Loucy (cell line): ENCODE data around the gene ATG16L2.

Experiments
- H2AFZ ChIP-seq: fragments of 200-600 bp; sonication (generic); 2 replicates; pipeline ENCODE4 v1.6.0; 2016; ENCODE audit warnings: antibody characterized with exemption, mild to moderate bottlenecking, low read length, moderate library complexity
- H3F3A ChIP-seq: fragments of 200-600 bp; 2 replicates; pipeline ENCODE4 v1.6.0; 2016; ENCODE audit warnings: antibody characterized with exemption, low read depth, mild to moderate bottlenecking
- H3K27me3 ChIP-seq: fragments of 200-600 bp; sonication (generic); 2 replicates; pipeline ENCODE4 v1.6.1; 2014; ENCODE audit warnings: low read length, mild to moderate bottlenecking; ENCODE audit not compliant: insufficient read depth, poor library complexity, severe bottlenecking
- H3K36me3 ChIP-seq: fragments of 200-600 bp; sonication (generic); 2 replicates; pipeline ENCODE4 v1.6.1; 2016; ENCODE audit warnings: low read length; ENCODE audit not compliant: insufficient read depth
- H3K4me1 ChIP-seq: fragments of 200-600 bp; sonication (generic); 2 replicates; pipeline ENCODE4 v1.5.1; 2014; ENCODE audit warnings: low read length, mild to moderate bottlenecking; ENCODE audit not compliant: insufficient read depth, poor library complexity, severe bottlenecking
- H3K4me2 ChIP-seq: fragments of 200-600 bp; sonication (generic); 2 replicates; pipeline ENCODE4 v1.6.0; 2014; ENCODE audit warnings: antibody characterized with exemption, low read length, low read depth, mild to moderate bottlenecking; ENCODE audit not compliant: poor library complexity, severe bottlenecking
- H3K4me3 ChIP-seq: fragments of 200-600 bp; sonication (generic); 2 replicates; pipeline ENCODE4 v1.5.1; 2014; ENCODE audit warnings: low read length, mild to moderate bottlenecking, mixed read lengths; ENCODE audit not compliant: poor library complexity, severe bottlenecking
- H3K79me2 ChIP-seq: fragments of 200-600 bp; sonication (generic); 2 replicates; pipeline ENCODE4 v1.6.1; 2014; ENCODE audit warnings: low read length; ENCODE audit not compliant: insufficient read depth
- H3K9ac ChIP-seq: fragments of 200-600 bp; sonication (generic); 2 replicates; pipeline ENCODE4 v1.6.0; 2014; ENCODE audit warnings: mild to moderate bottlenecking, low read depth, low read length, moderate library complexity; ENCODE audit not compliant: poor library complexity, severe bottlenecking
- H3K9me2 ChIP-seq: fragments of 200-600 bp; sonication (generic); replicated peaks from 2 replicates; pipeline ENCODE4 v1.6.1; 2016; ENCODE audit warnings: low read depth, low read length, mixed read lengths
- H3K9me3 ChIP-seq: fragments of 200-600 bp; sonication (generic); 2 replicates; pipeline ENCODE4 v1.6.1; 2014; ENCODE audit warnings: mild to moderate bottlenecking, antibody characterized with exemption, low read length, low read depth; ENCODE audit not compliant: insufficient read depth
- H4K20me1 ChIP-seq: fragments of 200-600 bp; sonication (generic); 2 replicates; pipeline ENCODE4 v1.6.0; 2014; ENCODE audit warnings: antibody characterized with exemption, low read length, mild to moderate bottlenecking; ENCODE audit not compliant: insufficient read depth, poor library complexity, severe bottlenecking
- EZH2phosphoT487 ChIP-seq: fragments of 200-600 bp; IDR thresholded peaks from 2 replicates; pipeline ENCODE4 v1.6.1; 2018; ENCODE audit warnings: antibody characterized with exemption, mild to moderate bottlenecking, moderate library complexity, borderline replicate concordance
- TF ChIP-seq, protein P1 (sequence below): fragments of 200-600 bp; sonication (generic); conservative IDR thresholded peaks from 2 replicates; pipeline ENCODE4 v1.5.1; 2014; ENCODE audit warnings: mild to moderate bottlenecking, antibody characterized with exemption, low read length

Gene ATG16L2

GRCh38 chr11:72782081-72782920 lies 31.9 kb upstream of the ATG16L2 start:
- no peaks in the 10 kb centered on the region for H3K36me3 ChIP-seq
- peak overlapping the region; percentile 69 for H3K4me2 ChIP-seq
- no peaks in the 10 kb centered on the region for H3K27me3 ChIP-seq
- H3K9ac ChIP-seq = peak overlapping the region; percentile 13
- H3K4me3 ChIP-seq = peak overlapping the region; percentile 62
- H2AFZ ChIP-seq = 0 out of 2 replicates have a peak overlapping the region, but pooled peaks have one; percentile 33
- no peaks in the 10 kb centered on the region for H4K20me1 ChIP-seq
- H3K4me1 ChIP-seq = peaks cover 20% of the 10 kb centered on the region
- no peaks in the 10 kb centered on the region for H3F3A ChIP-seq
- TF ChIP-seq EZH2phosphoT487 = no peak
- TF ChIP-seq, protein P1, sequence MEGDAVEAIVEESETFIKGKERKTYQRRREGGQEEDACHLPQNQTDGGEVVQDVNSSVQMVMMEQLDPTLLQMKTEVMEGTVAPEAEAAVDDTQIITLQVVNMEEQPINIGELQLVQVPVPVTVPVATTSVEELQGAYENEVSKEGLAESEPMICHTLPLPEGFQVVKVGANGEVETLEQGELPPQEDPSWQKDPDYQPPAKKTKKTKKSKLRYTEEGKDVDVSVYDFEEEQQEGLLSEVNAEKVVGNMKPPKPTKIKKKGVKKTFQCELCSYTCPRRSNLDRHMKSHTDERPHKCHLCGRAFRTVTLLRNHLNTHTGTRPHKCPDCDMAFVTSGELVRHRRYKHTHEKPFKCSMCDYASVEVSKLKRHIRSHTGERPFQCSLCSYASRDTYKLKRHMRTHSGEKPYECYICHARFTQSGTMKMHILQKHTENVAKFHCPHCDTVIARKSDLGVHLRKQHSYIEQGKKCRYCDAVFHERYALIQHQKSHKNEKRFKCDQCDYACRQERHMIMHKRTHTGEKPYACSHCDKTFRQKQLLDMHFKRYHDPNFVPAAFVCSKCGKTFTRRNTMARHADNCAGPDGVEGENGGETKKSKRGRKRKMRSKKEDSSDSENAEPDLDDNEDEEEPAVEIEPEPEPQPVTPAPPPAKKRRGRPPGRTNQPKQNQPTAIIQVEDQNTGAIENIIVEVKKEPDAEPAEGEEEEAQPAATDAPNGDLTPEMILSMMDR = no peak
- no peaks in the 10 kb centered on the region for H3K79me2 ChIP-seq
- H3K9me2 ChIP-seq = no peaks in the 10 kb centered on the region
- H3K9me3 ChIP-seq = no peaks in the 10 kb centered on the region

- no peak for TF ChIP-seq EZH2phosphoT487
- TF ChIP-seq, protein P1 = no peak
- H3K79me2 ChIP-seq = no peaks in the 10 kb centered on the region
- H3K9me2 ChIP-seq = no peaks in the 10 kb centered on the region
- H3K27me3 ChIP-seq = no peaks in the 10 kb centered on the region
- H3K4me3 ChIP-seq = no peak overlapping the region
- H3K4me2 ChIP-seq = peak overlapping the region; percentile 69
- no peak overlapping the region for H2AFZ ChIP-seq
- H3K4me1 ChIP-seq = peaks cover 24% of the 10 kb centered on the region
- no peaks in the 10 kb centered on the region for H3K9me3 ChIP-seq
- H4K20me1 ChIP-seq = no peaks in the 10 kb centered on the region
- no peak overlapping the region for H3K9ac ChIP-seq
- no peaks in the 10 kb centered on the region for H3F3A ChIP-seq
- no peaks in the 10 kb centered on the region for H3K36me3 ChIP-seq
These were observed 30.9 kb upstream of the ATG16L2 start for GRCh38 chr11:72783144-72783905.

- no peaks in the 10 kb centered on the region for H3F3A ChIP-seq
- no peaks in the 10 kb centered on the region for H3K27me3 ChIP-seq
- H3K9me3 ChIP-seq = no peaks in the 10 kb centered on the region
- no peak overlapping the region for H3K4me3 ChIP-seq
- TF ChIP-seq, protein P1 = no peak
- TF ChIP-seq EZH2phosphoT487 = no peak
- no peaks in the 10 kb centered on the region for H3K79me2 ChIP-seq
- no peaks in the 10 kb centered on the region for H4K20me1 ChIP-seq
- H3K4me2 ChIP-seq = no peak overlapping the region
- no peaks in the 10 kb centered on the region for H3K36me3 ChIP-seq
- no peaks in the 10 kb centered on the region for H3K9me2 ChIP-seq
- H2AFZ ChIP-seq = no peak overlapping the region
- H3K4me1 ChIP-seq = peaks cover 25% of the 10 kb centered on the region
- no peak overlapping the region for H3K9ac ChIP-seq
These were observed 29.5 kb upstream of the ATG16L2 start for GRCh38 chr11:72784662-72785061.
